MCF 10A (cell line): ENCODE measurements around the gene TGIF2. TPM values are rescaled to one million over a fixed set of nuclear protein-coding genes. Genes with fewer than 3 reads are reported as not detected.

Experiments
- BruUV-seq: library from RNA; stranded (reverse); fragments of 400-500 nt; replicated peaks from 2 replicates; lab custom pipeline; 2021; lab: Mats Ljungman, UMichigan
- CTCF ChIA-PET: fragments of 300-600 bp; sonication (Branson Sonifier 250); formaldehyde crosslinking; extraction: SDS; loops from one replicate; lab custom pipeline; 2021; ENCODE audit warnings: antibody characterized with exemption, inconsistent platforms; lab: Yijun Ruan, JAX
- POLR2A ChIA-PET: fragments of 300-600, 350-650 bp; sonication (Branson Sonifier 250); formaldehyde crosslinking; extraction: SDS; loops from one replicate; lab custom pipeline; 2020; ENCODE audit warnings: antibody characterized with exemption, inconsistent platforms; lab: Yijun Ruan, JAX
- DNase-seq: peaks from one replicate; pipeline ENCODE4 v3.0.0-alpha.2; 2018; ENCODE audit not compliant: unreplicated experiment
- H3K27ac Mint-ChIP-seq: one replicate; pipeline ENCODE4 v1.8.0; 2022; ENCODE audit warnings: mild to moderate bottlenecking, low read depth, mixed read lengths; ENCODE audit not compliant: unreplicated experiment
- H3K27me3 Mint-ChIP-seq: one replicate; pipeline ENCODE4 v1.8.0; 2022; ENCODE audit warnings: mixed read lengths; ENCODE audit not compliant: insufficient read depth, unreplicated experiment
- H3K36me3 Mint-ChIP-seq: one replicate; pipeline ENCODE4 v1.8.0; 2022; ENCODE audit warnings: mild to moderate bottlenecking, moderate library complexity, mixed read lengths; ENCODE audit not compliant: insufficient read depth, unreplicated experiment
- H3K4me1 Mint-ChIP-seq: one replicate; pipeline ENCODE4 v1.8.0; 2022; ENCODE audit warnings: mixed read lengths; ENCODE audit not compliant: insufficient read depth, unreplicated experiment
- H3K4me3 Mint-ChIP-seq: one replicate; pipeline ENCODE4 v1.8.0; 2022; ENCODE audit warnings: mild to moderate bottlenecking, moderate library complexity, mixed read lengths; ENCODE audit not compliant: unreplicated experiment
- H3K9me3 Mint-ChIP-seq: one replicate; pipeline ENCODE4 v1.8.0; 2022; ENCODE audit warnings: mixed read lengths; ENCODE audit not compliant: unreplicated experiment
- CTCF ChIP-seq: fragments of 200-600 bp; IDR thresholded peaks from one replicate; pipeline ENCODE4 v1.8.0; 2022; ENCODE audit warnings: antibody characterized with exemption, mild to moderate bottlenecking; ENCODE audit not compliant: unreplicated experiment
- intact Hi-C: fragments of 100-400 bp; cut with micrococcal nuclease; formaldehyde crosslinking; loops from 2 replicates; pipeline ENCODE4 v1.14.1; 2022
- total RNA-seq: library from RNA; stranded (reverse); gene quantifications from 2 replicates; pipeline ENCODE4 v1.2.3, GENCODE V29; 2022

The TGIF2 gene
- total RNA-seq, 1 experiment from 2014 or later: 9.7 TPM

DNA sequence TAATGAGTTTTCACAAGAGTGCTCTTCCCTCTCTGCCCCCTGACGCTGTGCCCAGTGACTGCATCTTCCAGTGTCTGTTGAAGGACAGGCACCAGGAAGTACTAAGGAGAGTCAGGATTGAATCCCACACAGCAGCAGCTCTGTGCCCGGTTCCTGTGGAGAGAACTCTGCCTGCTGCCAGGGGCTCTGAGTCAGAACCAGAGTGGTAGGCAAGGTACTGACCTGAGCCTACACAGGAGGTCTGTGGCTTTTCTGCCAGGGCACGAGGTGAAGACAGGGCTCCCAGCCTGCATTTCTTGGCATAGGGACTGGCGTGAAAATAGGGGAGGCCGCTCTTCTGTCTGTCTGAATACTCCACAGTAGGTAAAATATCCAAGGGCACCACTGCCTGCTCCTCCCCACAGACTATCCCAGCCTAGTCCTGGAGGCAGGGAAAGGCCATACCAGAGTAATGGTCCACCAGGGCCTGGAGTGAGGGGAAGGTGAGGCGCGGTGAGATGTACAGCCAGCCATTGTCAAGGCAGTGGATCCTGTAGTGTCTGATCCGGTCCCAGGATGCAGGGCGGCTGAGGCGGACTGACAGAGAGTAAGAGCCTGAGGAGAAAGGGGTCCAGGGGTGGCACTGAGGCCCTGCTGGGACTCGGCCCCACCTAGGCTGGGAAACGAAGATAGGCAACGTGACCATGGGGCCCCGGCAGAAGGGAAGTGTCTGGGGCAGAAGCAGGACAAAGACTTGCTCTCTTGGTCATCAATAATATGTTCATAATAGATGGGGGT lies 41.6 kb downstream of the TGIF2 start:
- intact Hi-C loops: no loop called here
- no peak for DNase-seq
- H3K27me3 Mint-ChIP-seq: no peaks in the 10 kb centered on the region
- no peak overlapping the region for H3K4me3 Mint-ChIP-seq
- H3K27ac Mint-ChIP-seq: no peak overlapping the region
- BruUV-seq: no TSS peak
- TF ChIP-seq CTCF: no peak
- peaks cover 39% of the 10 kb centered on the region for H3K36me3 Mint-ChIP-seq
- ChIA-PET CTCF (interaction anchor here (0.6 to 1.6 kb wide), 4 partner anchors 10 to 399 kb away, joined by 3 to 5 read pairs (median 4); partner anchors contain the start of gene RAB5IF), POLR2A (interaction anchor here (1.2 to 1.6 kb wide), 2 partner anchors 9 to 36 kb away, joined by 4 to 13 read pairs; partner anchors contain the start of gene RAB5IF)
- no peaks in the 10 kb centered on the region for H3K9me3 Mint-ChIP-seq
- H3K4me1 Mint-ChIP-seq: peaks cover 5% of the 10 kb centered on the region

DNA sequence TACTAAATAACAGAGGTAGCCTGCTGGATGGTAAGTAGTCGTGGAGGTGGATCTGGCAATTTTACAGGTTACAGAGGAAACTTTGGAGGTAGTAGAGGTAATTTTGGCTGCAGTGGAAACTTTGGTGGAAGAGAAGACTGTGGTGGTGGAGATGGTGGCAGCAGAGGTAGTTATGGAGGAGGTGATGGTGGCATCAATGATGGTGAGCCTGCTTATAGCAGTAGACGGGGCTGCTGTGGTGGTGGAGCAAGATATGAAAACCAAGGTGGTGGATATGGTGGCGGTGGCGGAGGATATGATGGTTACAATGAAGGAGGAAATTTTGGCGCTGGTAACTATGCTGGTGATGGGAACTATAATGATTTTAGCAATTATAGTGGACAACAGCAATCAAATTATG lies 47.5 kb downstream of the TGIF2 start:
- intact Hi-C loops: no loop called here
- peaks cover 6% of the 10 kb centered on the region for H3K4me1 Mint-ChIP-seq
- no peak overlapping the region for H3K27ac Mint-ChIP-seq
- H3K36me3 Mint-ChIP-seq: no peaks in the 10 kb centered on the region
- DNase-seq: no peak
- no peaks in the 10 kb centered on the region for H3K9me3 Mint-ChIP-seq
- ChIA-PET CTCF (no interaction called here), POLR2A (no interaction called here)
- H3K27me3 Mint-ChIP-seq: no peaks in the 10 kb centered on the region
- no TSS peak for BruUV-seq
- H3K4me3 Mint-ChIP-seq: no peak overlapping the region
- no peak for TF ChIP-seq CTCF

DNA sequence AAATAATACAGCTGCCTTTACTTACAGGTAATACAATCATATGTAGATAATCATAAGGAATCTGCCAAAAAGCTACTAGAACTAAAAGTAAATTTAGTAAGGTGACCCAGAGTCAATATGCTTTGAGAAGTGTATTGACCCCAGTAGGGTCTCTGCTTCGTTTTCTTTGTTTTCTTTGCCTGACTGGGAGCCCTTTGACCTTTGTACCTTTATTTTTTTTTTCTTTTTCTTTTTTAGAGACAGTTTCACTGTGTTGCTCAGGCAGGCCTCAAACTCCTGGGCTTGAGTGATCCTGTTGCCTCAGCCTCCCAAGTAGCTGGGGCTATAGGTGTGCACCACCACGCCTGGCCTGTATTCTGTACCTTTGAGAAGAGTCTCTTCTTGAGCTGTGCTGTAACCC lies 50.0 kb downstream of the TGIF2 start:
- BruUV-seq: no TSS peak
- peaks cover 6% of the 10 kb centered on the region for H3K4me1 Mint-ChIP-seq

More for the DNA sequence above, 50.0 kb downstream of the TGIF2 start:
- CTCF ChIA-PET: interaction anchor here (0.5 to 1.0 kb wide), 4 partner anchors 10 to 554 kb away, joined by 3 to 6 read pairs (median 4); a partner anchor contains a TSS
- H3K36me3 Mint-ChIP-seq: no peaks in the 10 kb centered on the region
- intact Hi-C loops: no loop called here
- no peaks in the 10 kb centered on the region for H3K27me3 Mint-ChIP-seq
- no peak for DNase-seq
- no peak overlapping the region for H3K27ac Mint-ChIP-seq
- H3K9me3 Mint-ChIP-seq: no peaks in the 10 kb centered on the region
- no peak overlapping the region for H3K4me3 Mint-ChIP-seq
- POLR2A ChIA-PET: interaction anchor here (0.9 to 1.1 kb wide), 2 partner anchors 18 to 20 kb away, joined by 3 to 5 read pairs; partner anchors contain the start of gene RAB5IF
- TF ChIP-seq CTCF: no peak
